ENCODE results near the gene KCP. TPM values are rescaled to one million over a fixed set of nuclear protein-coding genes. Genes with fewer than 3 reads are reported as not detected.

The KCP gene
- total RNA-seq, 4 donors from 2014 or later, result 0.46 to 3.3 (median 1.2) TPM

GRCh38 chr7:128918016-128918665 is 7.6 kb upstream of the KCP start:
- no peak for TF ChIP-seq CTCF (IDR thresholded peaks at IDR 0.05)
- ATAC-seq (ENCODE audit: low FRiP score), result no peak
- no peak for DNase-seq (ENCODE audit: low spot score)

GRCh38 chr7:128917122-128917521 is 6.6 kb upstream of the KCP start:
- no peak for TF ChIP-seq CTCF (IDR thresholded peaks at IDR 0.05)
- DNase-seq (ENCODE audit: low spot score) (no peak), ATAC-seq (ENCODE audit: low FRiP score) (no peak)

- no peak for TF ChIP-seq CTCF (IDR thresholded peaks at IDR 0.05)
- DNase-seq (ENCODE audit: low spot score), result no peak
Measured at GRCh38 chr7:128916643-128916915, 6.1 kb upstream of the KCP start.

GRCh38 chr7:128915841-128916642 is 5.5 kb upstream of the KCP start:
- DNase-seq (ENCODE audit: low spot score) (no peak), ATAC-seq (ENCODE audit: low FRiP score) (no peak)
- TF ChIP-seq CTCF (IDR thresholded peaks at IDR 0.05), result no peak

More at GRCh38 chr7:128916643-128916915, 6.1 kb upstream of the KCP start:
- ATAC-seq (ENCODE audit: low FRiP score), result no peak

GRCh38 chr7:128915271-128915819 is 4.8 kb upstream of the KCP start:
- DNase-seq (ENCODE audit: low spot score) (no peak), ATAC-seq (ENCODE audit: low FRiP score) (no peak)
- no peak for TF ChIP-seq CTCF (IDR thresholded peaks at IDR 0.05)

GRCh38 chr7:128914566-128915151 is 4.2 kb upstream of the KCP start:
- no peak for DNase-seq (ENCODE audit: low spot score)
- no peak for ATAC-seq (ENCODE audit: low FRiP score)
- TF ChIP-seq CTCF (IDR thresholded peaks at IDR 0.05), result no peak

Data from omental fat pad (tissue), 4 donors.